Loucy (cell line): ENCODE data around the gene UNC13B.

Experiments used
- H2AFZ ChIP-seq: fragments of 200-600 bp; sonication (generic); 2 replicates; pipeline ENCODE4 v1.6.0; 2016; ENCODE audit warnings: antibody characterized with exemption, mild to moderate bottlenecking, low read length, moderate library complexity
- H3F3A ChIP-seq: fragments of 200-600 bp; 2 replicates; pipeline ENCODE4 v1.6.0; 2016; ENCODE audit warnings: antibody characterized with exemption, low read depth, mild to moderate bottlenecking
- H3K27me3 ChIP-seq: fragments of 200-600 bp; sonication (generic); 2 replicates; pipeline ENCODE4 v1.6.1; 2014; ENCODE audit warnings: low read length, mild to moderate bottlenecking; ENCODE audit not compliant: insufficient read depth, poor library complexity, severe bottlenecking
- H3K36me3 ChIP-seq: fragments of 200-600 bp; sonication (generic); 2 replicates; pipeline ENCODE4 v1.6.1; 2016; ENCODE audit warnings: low read length; ENCODE audit not compliant: insufficient read depth
- H3K4me1 ChIP-seq: fragments of 200-600 bp; sonication (generic); 2 replicates; pipeline ENCODE4 v1.5.1; 2014; ENCODE audit warnings: low read length, mild to moderate bottlenecking; ENCODE audit not compliant: insufficient read depth, poor library complexity, severe bottlenecking
- H3K4me2 ChIP-seq: fragments of 200-600 bp; sonication (generic); 2 replicates; pipeline ENCODE4 v1.6.0; 2014; ENCODE audit warnings: antibody characterized with exemption, low read length, low read depth, mild to moderate bottlenecking; ENCODE audit not compliant: poor library complexity, severe bottlenecking
- H3K4me3 ChIP-seq: fragments of 200-600 bp; sonication (generic); 2 replicates; pipeline ENCODE4 v1.5.1; 2014; ENCODE audit warnings: low read length, mild to moderate bottlenecking, mixed read lengths; ENCODE audit not compliant: poor library complexity, severe bottlenecking
- H3K79me2 ChIP-seq: fragments of 200-600 bp; sonication (generic); 2 replicates; pipeline ENCODE4 v1.6.1; 2014; ENCODE audit warnings: low read length; ENCODE audit not compliant: insufficient read depth
- H3K9ac ChIP-seq: fragments of 200-600 bp; sonication (generic); 2 replicates; pipeline ENCODE4 v1.6.0; 2014; ENCODE audit warnings: mild to moderate bottlenecking, low read depth, low read length, moderate library complexity; ENCODE audit not compliant: poor library complexity, severe bottlenecking
- H3K9me2 ChIP-seq: fragments of 200-600 bp; sonication (generic); replicated peaks from 2 replicates; pipeline ENCODE4 v1.6.1; 2016; ENCODE audit warnings: low read depth, low read length, mixed read lengths
- H3K9me3 ChIP-seq: fragments of 200-600 bp; sonication (generic); 2 replicates; pipeline ENCODE4 v1.6.1; 2014; ENCODE audit warnings: mild to moderate bottlenecking, antibody characterized with exemption, low read length, low read depth; ENCODE audit not compliant: insufficient read depth
- H4K20me1 ChIP-seq: fragments of 200-600 bp; sonication (generic); 2 replicates; pipeline ENCODE4 v1.6.0; 2014; ENCODE audit warnings: antibody characterized with exemption, low read length, mild to moderate bottlenecking; ENCODE audit not compliant: insufficient read depth, poor library complexity, severe bottlenecking
- EZH2phosphoT487 ChIP-seq: fragments of 200-600 bp; IDR thresholded peaks from 2 replicates; pipeline ENCODE4 v1.6.1; 2018; ENCODE audit warnings: antibody characterized with exemption, mild to moderate bottlenecking, moderate library complexity, borderline replicate concordance
- TF ChIP-seq, protein P1 (sequence below): fragments of 200-600 bp; sonication (generic); conservative IDR thresholded peaks from 2 replicates; pipeline ENCODE4 v1.5.1; 2014; ENCODE audit warnings: mild to moderate bottlenecking, antibody characterized with exemption, low read length

UNC13B gene

GRCh38 chr9:35333551-35333950, 171.7 kb downstream of the UNC13B start:
- no peaks in the 10 kb centered on the region for H3K79me2 ChIP-seq
- H3K4me3 ChIP-seq = no peak overlapping the region
- no peak overlapping the region for H2AFZ ChIP-seq
- no peaks in the 10 kb centered on the region for H4K20me1 ChIP-seq
- H3K4me2 ChIP-seq = no peak overlapping the region
- no peaks in the 10 kb centered on the region for H3K36me3 ChIP-seq
- no peaks in the 10 kb centered on the region for H3F3A ChIP-seq
- no peak overlapping the region for H3K9ac ChIP-seq
- TF ChIP-seq EZH2phosphoT487 = no peak
- TF ChIP-seq, protein P1, sequence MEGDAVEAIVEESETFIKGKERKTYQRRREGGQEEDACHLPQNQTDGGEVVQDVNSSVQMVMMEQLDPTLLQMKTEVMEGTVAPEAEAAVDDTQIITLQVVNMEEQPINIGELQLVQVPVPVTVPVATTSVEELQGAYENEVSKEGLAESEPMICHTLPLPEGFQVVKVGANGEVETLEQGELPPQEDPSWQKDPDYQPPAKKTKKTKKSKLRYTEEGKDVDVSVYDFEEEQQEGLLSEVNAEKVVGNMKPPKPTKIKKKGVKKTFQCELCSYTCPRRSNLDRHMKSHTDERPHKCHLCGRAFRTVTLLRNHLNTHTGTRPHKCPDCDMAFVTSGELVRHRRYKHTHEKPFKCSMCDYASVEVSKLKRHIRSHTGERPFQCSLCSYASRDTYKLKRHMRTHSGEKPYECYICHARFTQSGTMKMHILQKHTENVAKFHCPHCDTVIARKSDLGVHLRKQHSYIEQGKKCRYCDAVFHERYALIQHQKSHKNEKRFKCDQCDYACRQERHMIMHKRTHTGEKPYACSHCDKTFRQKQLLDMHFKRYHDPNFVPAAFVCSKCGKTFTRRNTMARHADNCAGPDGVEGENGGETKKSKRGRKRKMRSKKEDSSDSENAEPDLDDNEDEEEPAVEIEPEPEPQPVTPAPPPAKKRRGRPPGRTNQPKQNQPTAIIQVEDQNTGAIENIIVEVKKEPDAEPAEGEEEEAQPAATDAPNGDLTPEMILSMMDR = no peak
- H3K4me1 ChIP-seq = no peaks in the 10 kb centered on the region
- no peaks in the 10 kb centered on the region for H3K9me2 ChIP-seq
- H3K9me3 ChIP-seq = no peaks in the 10 kb centered on the region
- no peaks in the 10 kb centered on the region for H3K27me3 ChIP-seq

DNA sequence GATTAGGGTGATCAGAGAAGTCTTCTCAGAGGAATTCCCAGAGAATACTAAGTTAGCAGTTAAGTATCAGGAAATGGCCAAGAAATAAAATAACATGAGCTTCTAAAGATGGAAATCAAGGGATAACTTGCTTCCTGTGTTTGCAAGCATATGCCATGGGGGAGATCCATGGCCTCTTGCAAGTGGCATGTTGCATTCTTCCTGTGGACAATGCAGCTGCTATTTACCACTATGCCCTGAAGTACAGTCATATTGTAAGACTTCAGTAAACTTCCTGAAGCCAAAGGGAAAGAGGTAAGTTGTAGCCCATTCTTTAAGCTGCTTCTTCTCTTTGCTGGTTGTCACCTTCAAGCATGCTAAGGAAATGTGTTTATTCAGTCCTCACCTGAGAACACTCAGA, 173.4 kb downstream of the UNC13B start:
- peaks cover 1% of the 10 kb centered on the region for H3K4me1 ChIP-seq
- no peaks in the 10 kb centered on the region for H3K9me3 ChIP-seq
- no peaks in the 10 kb centered on the region for H3F3A ChIP-seq
- no peak overlapping the region for H3K4me3 ChIP-seq
- H3K9ac ChIP-seq = no peak overlapping the region
- H3K4me2 ChIP-seq = no peak overlapping the region
- H3K27me3 ChIP-seq = no peaks in the 10 kb centered on the region
- H3K36me3 ChIP-seq = no peaks in the 10 kb centered on the region
- no peak overlapping the region for H2AFZ ChIP-seq
- no peaks in the 10 kb centered on the region for H4K20me1 ChIP-seq
- no peak for TF ChIP-seq EZH2phosphoT487
- no peaks in the 10 kb centered on the region for H3K9me2 ChIP-seq
- no peaks in the 10 kb centered on the region for H3K79me2 ChIP-seq

DNA sequence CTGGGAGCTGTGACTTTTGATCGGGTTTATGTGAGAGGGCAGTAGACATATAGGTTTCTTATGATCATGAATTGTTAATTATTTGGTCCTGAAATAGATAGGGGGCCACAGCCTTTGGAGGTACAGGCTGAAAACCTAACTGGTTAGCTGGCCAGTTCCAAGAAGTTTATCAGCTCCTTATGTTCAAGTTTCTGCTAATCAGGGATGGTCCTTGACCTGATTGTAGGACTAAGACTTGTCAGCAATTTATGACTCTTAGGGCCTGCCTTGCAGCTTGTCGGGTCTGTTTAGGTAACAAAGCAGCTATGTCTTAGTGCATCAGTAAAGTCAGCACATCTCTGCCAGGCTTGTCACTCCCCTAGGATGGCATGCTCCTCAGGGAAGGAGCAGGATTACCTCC, 176.3 kb downstream of the UNC13B start:
- no peak overlapping the region for H2AFZ ChIP-seq
- no peaks in the 10 kb centered on the region for H3K27me3 ChIP-seq
- no peaks in the 10 kb centered on the region for H3F3A ChIP-seq
- H3K4me1 ChIP-seq = peaks cover 9% of the 10 kb centered on the region
- H3K79me2 ChIP-seq = no peaks in the 10 kb centered on the region
- no peak overlapping the region for H3K9ac ChIP-seq
- TF ChIP-seq, protein P1 = no peak
- no peak for TF ChIP-seq EZH2phosphoT487
- no peak overlapping the region for H3K4me3 ChIP-seq
- no peaks in the 10 kb centered on the region for H3K9me2 ChIP-seq
- no peaks in the 10 kb centered on the region for H3K9me3 ChIP-seq
- no peaks in the 10 kb centered on the region for H3K36me3 ChIP-seq
- no peaks in the 10 kb centered on the region for H4K20me1 ChIP-seq
- H3K4me2 ChIP-seq = no peak overlapping the region

DNA sequence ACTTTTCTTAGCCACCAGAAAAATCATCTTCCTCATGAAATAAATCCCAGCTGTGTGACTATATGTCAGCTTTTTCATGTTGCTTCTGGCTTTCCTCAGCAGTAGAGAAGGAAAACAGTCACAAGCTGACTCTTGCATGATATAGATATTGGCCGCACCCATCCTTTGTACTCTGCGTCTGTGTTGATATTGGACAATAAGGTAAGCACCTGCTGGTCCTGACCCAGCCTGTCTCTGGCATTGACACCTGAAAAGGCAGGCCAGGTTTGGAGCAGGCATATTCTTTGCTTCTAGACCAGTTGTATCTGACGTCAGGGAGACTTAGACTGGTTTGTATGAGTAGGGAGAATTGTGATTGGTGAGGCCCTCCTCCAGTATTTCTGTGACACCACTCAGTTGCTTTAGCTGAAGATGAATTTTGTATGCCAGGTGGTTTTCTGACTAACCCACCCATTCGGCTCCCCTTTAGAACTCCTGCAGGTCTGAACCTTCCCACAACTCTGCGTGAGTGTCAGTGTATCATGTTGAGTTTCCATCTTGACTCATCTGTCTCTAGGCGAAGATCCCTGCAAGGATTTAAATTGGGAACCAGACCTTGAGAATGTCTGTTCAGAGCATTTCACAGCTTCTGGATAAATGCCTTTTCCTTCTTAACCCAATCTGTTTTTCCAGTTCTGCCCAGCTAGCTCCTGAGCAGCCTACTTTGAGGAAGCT, 176.9 kb downstream of the UNC13B start:
- Histone ChIP-seq H3K4me2 (no peak overlapping the region), H3K9ac (no peak overlapping the region), H3K9me3 (no peaks in the 10 kb centered on the region), H3F3A (no peaks in the 10 kb centered on the region), H3K4me3 (no peak overlapping the region), H3K27me3 (no peaks in the 10 kb centered on the region), H3K4me1 (peaks cover 9% of the 10 kb centered on the region), H3K36me3 (no peaks in the 10 kb centered on the region), H4K20me1 (no peaks in the 10 kb centered on the region), H2AFZ (no peak overlapping the region), H3K79me2 (no peaks in the 10 kb centered on the region), H3K9me2 (no peaks in the 10 kb centered on the region)
- TF ChIP-seq EZH2phosphoT487 = no peak
- TF ChIP-seq, protein P1 = no peak
